LNCaP clone FGC (cell line): ENCODE measurements around the gene ESAM.

Experiments used
- DNase-seq: peaks from one replicate; pipeline ENCODE4 v3.0.0-alpha.2; 2011; ENCODE audit warnings: low read depth
- H3K4me3 ChIP-seq: 2 replicates; pipeline ENCODE4 v1.5.1; 2011; ENCODE audit warnings: mild to moderate bottlenecking, low read depth, low read length, control low read depth
- CTCF ChIP-seq: IDR thresholded peaks from 2 replicates; pipeline ENCODE4 v1.5.1; 2012; ENCODE audit warnings: mild to moderate bottlenecking; ENCODE audit not compliant: control insufficient read depth, insufficient read depth; ENCODE audit errors: extremely low read depth

Gene ESAM

GRCh38 chr11:124762105-124762623 lies at the start of gene ESAM:
ESAM (minus strand) TSS chr11:124762290; CDS start chr11:124762154, 136 bp downstream.
- no peak for DNase-seq
- H3K4me3 ChIP-seq: peak within 1 kb of the TSS; percentile 57
- no peak for TF ChIP-seq CTCF

GRCh38 chr11:124811399-124812125 lies 49.5 kb upstream of the ESAM start:
- H3K4me3 ChIP-seq: no peak overlapping the region
- no peak for TF ChIP-seq CTCF
- no peak for DNase-seq

GRCh38 chr11:124807660-124808270 lies 45.7 kb upstream of the ESAM start:
- H3K4me3 ChIP-seq: no peak overlapping the region
- no peak for DNase-seq

GRCh38 chr11:124807201-124807600 lies 45.1 kb upstream of the ESAM start:
- TF ChIP-seq CTCF: no peak
- DNase-seq: no peak

More at GRCh38 chr11:124807660-124808270, 45.7 kb upstream of the ESAM start:
- TF ChIP-seq CTCF: no peak

GRCh38 chr11:124804884-124805283 lies 42.8 kb upstream of the ESAM start:
- no peak for TF ChIP-seq CTCF
- no peak for DNase-seq
- no peak overlapping the region for H3K4me3 ChIP-seq

More at GRCh38 chr11:124807201-124807600, 45.1 kb upstream of the ESAM start:
- no peak overlapping the region for H3K4me3 ChIP-seq

- H3K4me3 ChIP-seq: no peak overlapping the region
- TF ChIP-seq CTCF: no peak
- no peak for DNase-seq
Measured at GRCh38 chr11:124801636-124802312, 39.7 kb upstream of the ESAM start.
